GM18858 (cell line): ENCODE results near the gene CXADR.
"Not testable (repeated sequence)": the region's sequence is repeated elsewhere in the genome, so short reads cannot be mapped to it uniquely, and the experiment has no call there.

Experiments used
- ATAC-seq: cut with Tn5 transposase; IDR thresholded peaks from one replicate; pipeline ENCODE4 v1.9.1; 2021; ENCODE audit not compliant: unreplicated experiment

Gene CXADR

GRCh38 chr21:17501107-17502006 lies 11.5 kb upstream of the CXADR start:
- ATAC-seq = no peak

GRCh38 chr21:17502985-17503384 lies 9.9 kb upstream of the CXADR start:
- ATAC-seq = not testable (repeated sequence)

- no peak for ATAC-seq
Measured at GRCh38 chr21:17506951-17507350, 5.9 kb upstream of the CXADR start.

GRCh38 chr21:17507591-17507990 lies 5.3 kb upstream of the CXADR start:
- ATAC-seq = no peak

- no peak for ATAC-seq
Measured at GRCh38 chr21:17513214-17514123, 626 bp downstream of the CXADR start.

GRCh38 chr21:17514124-17514845 lies 1.4 kb downstream of the CXADR start:
- ATAC-seq = no peak

- ATAC-seq = not testable (repeated sequence)
Measured at GRCh38 chr21:17517008-17517407, 4.2 kb downstream of the CXADR start.

GRCh38 chr21:17519208-17519738 lies 6.4 kb downstream of the CXADR start:
- ATAC-seq = no peak

- ATAC-seq = no peak
Measured at GRCh38 chr21:17519965-17520609, 7.2 kb downstream of the CXADR start.

GRCh38 chr21:17523007-17523451 lies 10.2 kb downstream of the CXADR start:
- ATAC-seq = no peak

GRCh38 chr21:17523979-17524494 lies 11.2 kb downstream of the CXADR start:
- not testable (repeated sequence) for ATAC-seq

GRCh38 chr21:17524635-17525034 lies 11.8 kb downstream of the CXADR start:
- ATAC-seq = no peak

GRCh38 chr21:17526776-17527175 lies 13.9 kb downstream of the CXADR start:
- no peak for ATAC-seq

GRCh38 chr21:17527240-17527639 lies 14.4 kb downstream of the CXADR start:
- no peak for ATAC-seq

GRCh38 chr21:17527711-17528110 lies 14.9 kb downstream of the CXADR start:
- ATAC-seq = no peak

GRCh38 chr21:17529648-17530047 lies 16.8 kb downstream of the CXADR start:
- ATAC-seq = no peak

GRCh38 chr21:17532292-17532691 lies 19.4 kb downstream of the CXADR start:
- no peak for ATAC-seq

GRCh38 chr21:17536381-17536780 lies 23.5 kb downstream of the CXADR start:
- no peak for ATAC-seq

GRCh38 chr21:17537299-17537698 lies 24.5 kb downstream of the CXADR start:
- ATAC-seq = no peak

GRCh38 chr21:17538576-17538975 lies 25.7 kb downstream of the CXADR start:
- ATAC-seq = no peak
